ENCODE measurements around the gene FREY1. TPM values are rescaled to one million over a fixed set of nuclear protein-coding genes. Genes with fewer than 3 reads are reported as not detected.
A peak's percentile ranks its signal among the peaks of the same experiment; 100 is the strongest.

Gene FREY1
- total RNA-seq, 1 donor from 2014 or later, result not detected

- TF ChIP-seq POLR2A (IDR thresholded peaks at IDR 0.05) (no peak), POLR2AphosphoS5 (IDR thresholded peaks at IDR 0.05; ENCODE audit: insufficient read depth in 1 of 2, low read depth in 1 of 2) (no peak)
- TF ChIP-seq, protein P1, sequence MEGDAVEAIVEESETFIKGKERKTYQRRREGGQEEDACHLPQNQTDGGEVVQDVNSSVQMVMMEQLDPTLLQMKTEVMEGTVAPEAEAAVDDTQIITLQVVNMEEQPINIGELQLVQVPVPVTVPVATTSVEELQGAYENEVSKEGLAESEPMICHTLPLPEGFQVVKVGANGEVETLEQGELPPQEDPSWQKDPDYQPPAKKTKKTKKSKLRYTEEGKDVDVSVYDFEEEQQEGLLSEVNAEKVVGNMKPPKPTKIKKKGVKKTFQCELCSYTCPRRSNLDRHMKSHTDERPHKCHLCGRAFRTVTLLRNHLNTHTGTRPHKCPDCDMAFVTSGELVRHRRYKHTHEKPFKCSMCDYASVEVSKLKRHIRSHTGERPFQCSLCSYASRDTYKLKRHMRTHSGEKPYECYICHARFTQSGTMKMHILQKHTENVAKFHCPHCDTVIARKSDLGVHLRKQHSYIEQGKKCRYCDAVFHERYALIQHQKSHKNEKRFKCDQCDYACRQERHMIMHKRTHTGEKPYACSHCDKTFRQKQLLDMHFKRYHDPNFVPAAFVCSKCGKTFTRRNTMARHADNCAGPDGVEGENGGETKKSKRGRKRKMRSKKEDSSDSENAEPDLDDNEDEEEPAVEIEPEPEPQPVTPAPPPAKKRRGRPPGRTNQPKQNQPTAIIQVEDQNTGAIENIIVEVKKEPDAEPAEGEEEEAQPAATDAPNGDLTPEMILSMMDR (IDR thresholded peaks at IDR 0.05), result no peak
- Histone ChIP-seq H3K4me3 (peak overlapping the region in 1 of 2 donors; percentile 11), H3K27me3 (no peaks in the 10 kb centered on the region), H3K9me3 (no peaks in the 10 kb centered on the region), H3K4me1 (peaks cover 32% of the 10 kb centered on the region), H3K27ac (peak overlapping the region; percentile 45), H3K36me3 (peaks cover 0 to 32% of the 10 kb centered on the region in 2 donors)
- intact Hi-C loops (cut with DNase I), result no loop called here
- DNase-seq (ENCODE audit: extremely low spot score in 2 of 2), result no peak
Measured at GRCh38 chr11:45931739-45932138, 24.7 kb upstream of the FREY1 start.

DNA sequence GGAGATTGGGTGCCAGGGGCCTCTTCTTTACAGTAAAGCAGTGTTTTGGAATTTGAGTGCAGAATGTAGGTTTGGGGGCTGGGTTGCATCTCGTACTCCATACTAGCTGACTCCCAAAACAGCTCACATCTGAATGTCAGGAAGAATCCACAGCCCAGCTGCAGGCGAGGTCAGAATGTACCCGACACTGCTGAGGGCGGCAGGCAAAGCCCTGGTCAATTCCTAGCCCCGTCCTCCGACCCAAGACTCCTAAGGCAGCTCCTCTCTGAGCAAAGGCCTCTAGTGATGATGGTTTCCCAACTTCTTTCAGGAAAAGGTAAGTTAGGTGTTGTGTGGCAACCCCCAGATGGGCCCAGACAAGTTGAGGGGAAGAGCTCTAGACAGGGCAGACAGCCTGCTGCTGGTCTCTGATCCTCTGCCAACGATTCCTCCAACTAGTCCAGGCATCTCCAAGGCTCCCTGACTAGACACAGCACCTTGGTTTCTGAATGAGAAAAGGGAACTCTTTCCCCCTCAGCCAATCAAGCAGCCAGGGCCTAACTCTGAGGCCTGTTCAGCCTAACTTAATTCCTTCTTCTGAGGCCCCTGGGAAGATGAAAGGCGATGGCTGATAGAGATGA lies 24.0 kb upstream of the FREY1 start:
- DNase-seq (ENCODE audit: extremely low spot score in 2 of 2), result peak; percentile 85 to 93
- no peak overlapping the region for H3K27ac ChIP-seq
- H3K4me1 ChIP-seq, result peaks cover 32% of the 10 kb centered on the region
- intact Hi-C loops (cut with DNase I), result no loop called here
- H3K36me3 ChIP-seq, result peaks cover 0 to 30% of the 10 kb centered on the region in 2 donors
- no peaks in the 10 kb centered on the region for H3K27me3 ChIP-seq
- H3K4me3 ChIP-seq, result peak overlapping the region in 1 of 2 donors; percentile 5
- no peaks in the 10 kb centered on the region for H3K9me3 ChIP-seq
- TF ChIP-seq POLR2A (IDR thresholded peaks at IDR 0.05) (no peak), POLR2AphosphoS5 (IDR thresholded peaks at IDR 0.05; ENCODE audit: insufficient read depth in 1 of 2, low read depth in 1 of 2) (no peak)
- TF ChIP-seq, protein P1 (IDR thresholded peaks at IDR 0.05), result no peak

DNA sequence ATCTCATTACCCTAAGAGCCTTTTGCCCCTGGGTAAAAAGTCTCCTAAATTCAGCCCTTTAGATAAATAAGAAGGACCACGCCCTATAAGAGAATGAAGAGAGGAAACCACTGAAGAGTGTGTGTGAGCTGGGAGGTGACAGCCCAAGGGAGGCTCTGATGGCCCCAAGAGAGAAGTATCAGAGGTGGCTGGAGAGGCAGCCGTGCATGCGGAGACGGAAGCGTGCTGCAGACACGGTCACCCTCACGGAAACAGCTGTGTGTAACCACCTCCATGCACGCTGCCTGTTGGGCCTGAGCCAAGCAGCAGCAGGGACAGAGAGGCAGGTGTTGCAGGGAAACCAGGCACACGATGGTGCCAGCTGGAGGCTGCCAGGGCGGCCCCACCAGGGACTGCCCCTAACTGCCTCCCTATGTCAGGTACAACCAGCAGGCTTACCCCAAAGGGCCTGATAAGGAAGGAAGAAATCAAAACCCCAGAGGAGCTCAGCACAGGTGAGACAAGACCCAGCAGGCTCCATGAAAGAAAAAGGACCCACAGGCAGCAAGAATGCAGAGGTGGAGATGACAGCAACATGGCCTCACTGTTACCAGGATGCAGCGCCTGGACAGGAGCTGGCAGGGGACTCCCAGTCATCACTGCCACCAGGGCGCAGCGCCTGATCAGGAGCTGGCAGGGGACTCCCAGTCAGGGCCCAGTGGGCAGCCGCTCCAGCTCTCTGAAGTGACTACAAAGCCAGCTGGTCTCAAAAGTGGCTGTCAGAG lies 23.1 kb upstream of the FREY1 start:
- peak; percentile 83 to 93 for DNase-seq (ENCODE audit: extremely low spot score in 2 of 2)
- intact Hi-C loops (cut with DNase I), result no loop called here
- no peaks in the 10 kb centered on the region for H3K27me3 ChIP-seq
- peak overlapping the region in 1 of 2 donors; percentile 5 for H3K4me3 ChIP-seq
- TF ChIP-seq POLR2AphosphoS5 (IDR thresholded peaks at IDR 0.05; ENCODE audit: insufficient read depth in 1 of 2, low read depth in 1 of 2) (no peak), POLR2A (IDR thresholded peaks at IDR 0.05) (no peak)
- TF ChIP-seq, protein P1 (IDR thresholded peaks at IDR 0.05), result no peak
- no peaks in the 10 kb centered on the region for H3K9me3 ChIP-seq
- H3K36me3 ChIP-seq, result peaks cover 0 to 23% of the 10 kb centered on the region in 2 donors
- H3K27ac ChIP-seq, result no peak overlapping the region
- peaks cover 32% of the 10 kb centered on the region for H3K4me1 ChIP-seq

DNA sequence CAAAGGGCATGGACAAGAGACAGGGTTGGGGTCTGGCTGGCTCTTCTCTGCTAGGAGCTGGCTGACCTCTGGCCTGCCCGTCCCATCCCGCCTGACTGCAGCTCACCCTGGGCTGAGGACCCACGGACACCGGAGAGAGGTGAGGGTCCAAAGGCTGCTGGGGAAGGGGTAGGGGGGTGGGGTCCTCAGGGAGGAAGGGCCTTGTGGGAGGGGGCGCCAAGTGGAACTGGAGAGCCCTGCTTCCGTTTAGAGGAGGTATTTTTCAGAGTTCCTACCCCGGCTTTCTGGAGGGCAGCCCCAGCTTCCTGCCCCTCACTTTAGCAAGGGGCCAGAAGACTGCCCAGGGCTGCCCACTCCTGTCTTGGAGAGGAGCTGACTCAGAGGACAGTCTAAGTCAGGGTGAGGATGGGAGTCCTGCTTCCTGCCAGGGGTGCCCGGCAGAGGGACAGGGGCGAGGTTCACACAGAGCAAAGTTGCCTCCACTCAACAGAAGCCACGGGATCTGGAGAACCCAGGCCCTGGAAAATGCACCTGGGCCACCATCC lies 22.5 kb upstream of the FREY1 start:
- H3K4me3 ChIP-seq, result no peak overlapping the region
- H3K4me1 ChIP-seq, result peaks cover 32% of the 10 kb centered on the region
- H3K27me3 ChIP-seq, result no peaks in the 10 kb centered on the region
- H3K36me3 ChIP-seq, result peaks cover 0 to 17% of the 10 kb centered on the region in 2 donors
- DNase-seq (ENCODE audit: extremely low spot score in 2 of 2), result no peak
- no peaks in the 10 kb centered on the region for H3K9me3 ChIP-seq
- no peak for TF ChIP-seq POLR2AphosphoS5 (IDR thresholded peaks at IDR 0.05; ENCODE audit: insufficient read depth in 1 of 2, low read depth in 1 of 2)
- TF ChIP-seq POLR2A (IDR thresholded peaks at IDR 0.05), result no peak
- TF ChIP-seq, protein P1 (IDR thresholded peaks at IDR 0.05), result no peak
- no peak overlapping the region for H3K27ac ChIP-seq
- intact Hi-C loops (cut with DNase I), result no loop called here
